ENCODE measurements around the gene CYP1A2. TPM values are rescaled to one million over a fixed set of nuclear protein-coding genes. Genes with fewer than 3 reads are reported as not detected.

Gene CYP1A2
- total RNA-seq, 1 donor from 2014 or later, result not detected

- no peak for ATAC-seq
Observed at GRCh38 chr15:74746389-74746788, 2.3 kb upstream of the CYP1A2 start.

GRCh38 chr15:74749832-74750231, 1.2 kb downstream of the CYP1A2 start:
- no peak for TF ChIP-seq CTCF (IDR thresholded peaks at IDR 0.05)
- no peaks in the 10 kb centered on the region for H3K36me3 ChIP-seq
- no peak overlapping the region for H3K27ac ChIP-seq
- H3K4me1 ChIP-seq, result no peaks in the 10 kb centered on the region
- no peak overlapping the region for H3K4me3 ChIP-seq
- DNase-seq (no peak), ATAC-seq (no peak)
- no peaks in the 10 kb centered on the region for H3K27me3 ChIP-seq (ENCODE audit: low read depth)
- no peaks in the 10 kb centered on the region for H3K9me3 ChIP-seq
- intact Hi-C loops (cut with DNase I), result no loop called here

More at GRCh38 chr15:74746389-74746788, 2.3 kb upstream of the CYP1A2 start:
- Histone ChIP-seq H3K4me1 (no peaks in the 10 kb centered on the region), H3K9me3 (no peaks in the 10 kb centered on the region), H3K27me3 (ENCODE audit: low read depth) (no peaks in the 10 kb centered on the region), H3K4me3 (no peak overlapping the region), H3K36me3 (no peaks in the 10 kb centered on the region), H3K27ac (no peak overlapping the region)
- intact Hi-C loops (cut with DNase I), result no loop called here
- no peak for DNase-seq
- TF ChIP-seq CTCF (IDR thresholded peaks at IDR 0.05), result no peak

GRCh38 chr15:74750751-74751150, 2.1 kb downstream of the CYP1A2 start:
- no peaks in the 10 kb centered on the region for H3K4me1 ChIP-seq
- H3K9me3 ChIP-seq, result no peaks in the 10 kb centered on the region
- H3K27ac ChIP-seq, result no peak overlapping the region
- ATAC-seq, result no peak
- TF ChIP-seq CTCF (IDR thresholded peaks at IDR 0.05), result no peak
- no peaks in the 10 kb centered on the region for H3K36me3 ChIP-seq
- H3K27me3 ChIP-seq (ENCODE audit: low read depth), result no peaks in the 10 kb centered on the region
- no peak for DNase-seq
- intact Hi-C loops (cut with DNase I), result no loop called here
- H3K4me3 ChIP-seq, result no peak overlapping the region

GRCh38 chr15:74752011-74752410, 3.4 kb downstream of the CYP1A2 start:
- ATAC-seq (peak in 1 of 2 donors; percentile 20), DNase-seq (no peak)
- Histone ChIP-seq H3K27ac (no peak overlapping the region), H3K4me1 (no peaks in the 10 kb centered on the region), H3K9me3 (no peaks in the 10 kb centered on the region), H3K27me3 (ENCODE audit: low read depth) (no peaks in the 10 kb centered on the region), H3K4me3 (no peak overlapping the region), H3K36me3 (no peaks in the 10 kb centered on the region)
- no peak for TF ChIP-seq CTCF (IDR thresholded peaks at IDR 0.05)
- intact Hi-C loops (cut with DNase I), result no loop called here

GRCh38 chr15:74752531-74752930, 3.9 kb downstream of the CYP1A2 start:
- H3K36me3 ChIP-seq, result no peaks in the 10 kb centered on the region
- H3K4me1 ChIP-seq, result no peaks in the 10 kb centered on the region
- H3K4me3 ChIP-seq, result no peak overlapping the region
- no peak for DNase-seq
- H3K9me3 ChIP-seq, result no peaks in the 10 kb centered on the region
- intact Hi-C loops (cut with DNase I), result no loop called here
- no peak for TF ChIP-seq CTCF (IDR thresholded peaks at IDR 0.05)
- no peak overlapping the region for H3K27ac ChIP-seq
- no peaks in the 10 kb centered on the region for H3K27me3 ChIP-seq (ENCODE audit: low read depth)
- peak; percentile 33 to 82 for ATAC-seq
